Ascending aorta (tissue), 2 donors: ENCODE measurements around the gene FOXI1. TPM values are rescaled to one million over a fixed set of nuclear protein-coding genes. Genes with fewer than 3 reads are reported as not detected.

Source experiments
- DNase-seq, 2 donors: peaks; one replicate each; pipeline ENCODE4 v3.0.0-alpha.2; 2019; ENCODE audit warnings: low spot score in 2 of 2
- H3K27ac ChIP-seq, 2 donors: fragments of 200-600 bp; sonication (generic); one replicate each; pipeline ENCODE4 v1.5.1; 2016 to 2017; ENCODE audit warnings: mild to moderate bottlenecking in 1 of 2
- H3K27me3 ChIP-seq: fragments of 200-600 bp; sonication (generic); one replicate; pipeline ENCODE4 v1.5.1; 2017
- H3K36me3 ChIP-seq, 2 donors: fragments of 200-600 bp; sonication (generic); one replicate each; pipeline ENCODE4 v1.5.1; 2016
- H3K4me1 ChIP-seq, 2 donors: fragments of 200-600 bp; sonication (generic); one replicate each; pipeline ENCODE4 v1.5.1; 2016 to 2017; ENCODE audit warnings: mild to moderate bottlenecking in 1 of 2
- H3K4me3 ChIP-seq, 2 donors: fragments of 200-600 bp; sonication (generic); one replicate each; pipeline ENCODE4 v1.5.1; 2016 to 2017; ENCODE audit warnings: mild to moderate bottlenecking in 1 of 2
- H3K9me3 ChIP-seq, 2 donors: fragments of 200-600 bp; sonication (generic); one replicate each; pipeline ENCODE4 v1.5.1; 2016
- CTCF ChIP-seq, 3 experiments: fragments of 200-600 bp in 2 of 3; fragments of 450-650 bp in 1 of 3; sonication (generic) in 2 of 3; IDR thresholded peaks; one replicate each; pipeline ENCODE4 v1.5.1; 2016 to 2019; ENCODE audit warnings: antibody characterized with exemption in 3 of 3, mild to moderate bottlenecking in 1 of 3, moderate library complexity in 1 of 3
- intact Hi-C: fragments of 100-400 bp; cut with DNase I; formaldehyde crosslinking; loops from one replicate; pipeline ENCODE4 v1.15.1; 2023
- total RNA-seq: library from RNA; depleted of rRNA; stranded (reverse); fragments of >200 nt; gene quantifications from one replicate; pipeline ENCODE4 v1.1.0, GENCODE V29; 2016

FOXI1 gene
- total RNA-seq, 1 donor from 2014 or later: not detected

- intact Hi-C loops: loop anchor here (5.0 kb wide), 1 partner anchor 318 kb away; no protein-coding TSS in a partner anchor
- H3K9me3 ChIP-seq: no peaks in the 10 kb centered on the region
- H3K4me1 ChIP-seq: no peaks in the 10 kb centered on the region
- no peaks in the 10 kb centered on the region for H3K36me3 ChIP-seq
- TF ChIP-seq CTCF (IDR thresholded peaks at IDR 0.05): no peak
- H3K27me3 ChIP-seq: no peaks in the 10 kb centered on the region
- peak in 1 of 2 donors; percentile 48 for DNase-seq
- no peak overlapping the region for H3K4me3 ChIP-seq
- H3K27ac ChIP-seq: no peak overlapping the region
Measured at GRCh38 chr5:170104710-170105109, 987 bp upstream of the FOXI1 start.

GRCh38 chr5:170107674-170108073 is 2.0 kb downstream of the FOXI1 start:
- Histone ChIP-seq H3K4me3 (no peak overlapping the region), H3K4me1 (no peaks in the 10 kb centered on the region), H3K27me3 (no peaks in the 10 kb centered on the region), H3K27ac (no peak overlapping the region), H3K36me3 (no peaks in the 10 kb centered on the region), H3K9me3 (no peaks in the 10 kb centered on the region)
- intact Hi-C loops: no loop called here
- no peak for TF ChIP-seq CTCF (IDR thresholded peaks at IDR 0.05)
- peak in 1 of 2 donors; percentile 40 for DNase-seq

- Histone ChIP-seq H3K4me3 (no peak overlapping the region), H3K36me3 (no peaks in the 10 kb centered on the region), H3K27me3 (no peaks in the 10 kb centered on the region), H3K9me3 (no peaks in the 10 kb centered on the region), H3K27ac (no peak overlapping the region), H3K4me1 (no peaks in the 10 kb centered on the region)
- intact Hi-C loops: no loop called here
- DNase-seq: peak in 1 of 2 donors; percentile 38
- no peak for TF ChIP-seq CTCF (IDR thresholded peaks at IDR 0.05)
Measured at GRCh38 chr5:170108266-170108785, 2.6 kb downstream of the FOXI1 start.

GRCh38 chr5:170109059-170110031 is 3.6 kb downstream of the FOXI1 start:
- intact Hi-C loops: no loop called here
- DNase-seq: peak in 1 of 2 donors; percentile 38
- H3K9me3 ChIP-seq: no peaks in the 10 kb centered on the region
- H3K36me3 ChIP-seq: no peaks in the 10 kb centered on the region
- TF ChIP-seq CTCF (IDR thresholded peaks at IDR 0.05): no peak
- no peak overlapping the region for H3K27ac ChIP-seq
- no peaks in the 10 kb centered on the region for H3K4me1 ChIP-seq
- no peaks in the 10 kb centered on the region for H3K27me3 ChIP-seq
- H3K4me3 ChIP-seq: no peak overlapping the region

GRCh38 chr5:170110403-170111087 is 4.8 kb downstream of the FOXI1 start:
- H3K4me1 ChIP-seq: no peaks in the 10 kb centered on the region
- no peak overlapping the region for H3K4me3 ChIP-seq
- H3K36me3 ChIP-seq: no peaks in the 10 kb centered on the region
- no peaks in the 10 kb centered on the region for H3K27me3 ChIP-seq
- H3K27ac ChIP-seq: no peak overlapping the region
- intact Hi-C loops: no loop called here
- no peak for TF ChIP-seq CTCF (IDR thresholded peaks at IDR 0.05)
- H3K9me3 ChIP-seq: no peaks in the 10 kb centered on the region
- peak in 1 of 2 donors; percentile 37 for DNase-seq
